ENCODE results near the gene LY6G6F. TPM values are rescaled to one million over a fixed set of nuclear protein-coding genes. Genes with fewer than 3 reads are reported as not detected.

The LY6G6F gene
- total RNA-seq, 4 donors from 2014 or later: not detected

DNA sequence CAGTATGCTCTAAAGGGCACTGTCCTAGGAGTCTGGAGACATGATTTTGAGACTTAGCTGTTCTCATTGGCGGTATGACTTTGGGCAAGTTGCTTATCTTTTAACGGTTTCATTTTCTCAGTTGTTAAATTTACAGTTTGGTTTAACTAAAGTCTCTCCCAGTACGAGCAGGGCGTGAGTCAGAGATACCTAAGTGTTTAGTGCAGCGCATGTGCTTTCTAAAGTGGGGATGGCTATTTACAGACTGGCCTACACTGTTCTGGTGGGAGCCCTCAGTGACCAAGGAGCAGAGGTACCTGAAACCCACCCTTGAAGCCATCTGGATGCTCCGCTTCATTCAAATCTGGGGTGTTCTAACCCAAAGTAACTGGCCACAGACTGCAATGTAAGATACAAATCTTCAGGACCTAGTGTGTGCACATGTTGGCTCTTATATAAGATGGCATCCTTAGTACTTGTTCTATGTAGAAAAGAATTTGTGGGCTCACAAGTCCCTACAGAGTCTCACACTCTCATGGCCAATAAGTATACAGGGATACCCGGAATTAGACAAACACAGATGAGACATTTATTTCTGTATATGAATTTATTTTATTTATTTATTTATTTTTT, 43.9 kb downstream of the LY6G6F start:
- H3K4me3 ChIP-seq: no peak overlapping the region
- H3K27me3 ChIP-seq: no peaks in the 10 kb centered on the region
- no peak for TF ChIP-seq POLR2AphosphoS5 (IDR thresholded peaks at IDR 0.05)
- no peak overlapping the region for H3K27ac ChIP-seq
- WGBS, 2 donors (ENCODE audit: low coverage in 1 of 2): 70 to 82% methylated on average over 4 to 7 of the region's 7 CpGs
- no peaks in the 10 kb centered on the region for H3K9me3 ChIP-seq
- H3K36me3 ChIP-seq: no peaks in the 10 kb centered on the region
- in situ Hi-C loops (cut with MboI; ENCODE audit: low pct_ligation_motif_present in 1 of 4, low pct_unique_long_range_greater_than_20kb in 1 of 4, low sequenced_read_pairs in 3 of 4) (no loop called here), intact Hi-C loops (cut with DNase I; ENCODE audit: low total_unique reads) (loop anchor here (1.0 kb wide), 1 partner anchor 30 kb away; no protein-coding TSS in a partner anchor)
- H3K4me1 ChIP-seq: peaks cover 0 to 5% (median 0%) of the 10 kb centered on the region in 4 donors
- no peak for DNase-seq

DNA sequence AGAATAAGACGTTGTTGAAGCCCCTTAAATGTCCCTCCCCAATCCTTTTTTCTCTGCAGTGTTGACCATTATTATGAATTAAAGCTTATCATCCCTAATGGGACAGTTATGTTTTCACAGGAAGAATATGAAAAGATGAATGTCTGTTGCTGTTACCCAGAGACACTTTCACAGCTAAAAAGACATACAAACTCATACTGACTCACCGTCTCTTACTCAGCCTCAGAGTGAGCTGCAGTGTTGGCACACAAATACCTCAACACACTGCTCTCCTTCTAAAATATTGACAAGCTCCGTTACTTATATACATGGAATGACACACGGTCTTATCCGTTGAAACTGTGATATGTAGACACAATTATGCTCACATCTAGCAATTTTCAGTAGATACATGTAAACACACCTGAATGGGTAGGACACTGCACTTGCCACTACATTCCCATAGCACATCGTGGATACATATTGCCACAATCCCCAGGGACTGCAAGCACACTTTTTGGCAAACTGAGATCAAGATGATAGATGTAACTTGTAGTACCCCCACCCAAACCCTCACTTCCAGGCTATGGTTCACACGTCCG, 46.2 kb downstream of the LY6G6F start:
- DNase-seq: no peak
- no peak overlapping the region for H3K27ac ChIP-seq
- no peaks in the 10 kb centered on the region for H3K27me3 ChIP-seq
- intact Hi-C loops (cut with DNase I; ENCODE audit: low total_unique reads) (no loop called here), in situ Hi-C loops (cut with MboI; ENCODE audit: low pct_ligation_motif_present in 1 of 4, low pct_unique_long_range_greater_than_20kb in 1 of 4, low sequenced_read_pairs in 3 of 4) (no loop called here)
- no peak for TF ChIP-seq CTCF (IDR thresholded peaks at IDR 0.05)
- TF ChIP-seq POLR2A (IDR thresholded peaks at IDR 0.05): no peak
- TF ChIP-seq EP300 (IDR thresholded peaks at IDR 0.05; ENCODE audit: low read depth): no peak
- no peak for TF ChIP-seq POLR2AphosphoS5 (IDR thresholded peaks at IDR 0.05)
- H3K36me3 ChIP-seq: no peaks in the 10 kb centered on the region
- H3K9me3 ChIP-seq: no peaks in the 10 kb centered on the region
- no peaks in the 10 kb centered on the region for H3K4me1 ChIP-seq
- 73 to 74% methylated on average over 5 to 8 of the region's 8 CpGs for WGBS, 2 donors (ENCODE audit: low coverage in 1 of 2)
- no peak overlapping the region for H3K4me3 ChIP-seq

DNA sequence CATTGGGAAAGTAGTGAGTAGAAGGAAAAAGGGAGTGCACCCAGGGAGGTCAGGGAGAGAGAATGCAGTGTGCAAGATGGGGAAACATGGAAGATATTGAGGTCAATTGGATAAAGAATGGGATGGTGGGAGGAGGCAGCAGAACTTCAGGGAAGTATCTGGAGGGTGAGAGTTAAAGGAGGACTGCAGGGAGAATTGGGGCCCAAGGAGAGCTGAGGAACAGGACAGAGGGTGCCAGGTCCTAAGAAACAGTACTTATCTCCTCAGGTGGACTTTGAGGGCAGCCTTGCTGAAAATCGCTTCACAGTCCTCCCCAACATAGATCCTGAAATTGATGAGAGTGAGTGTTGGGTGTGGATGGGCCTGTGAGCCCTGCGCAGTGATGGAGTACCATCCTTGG, 51.6 kb downstream of the LY6G6F start:
- DNase-seq: no peak
- in situ Hi-C loops (cut with MboI; ENCODE audit: low pct_ligation_motif_present in 1 of 4, low pct_unique_long_range_greater_than_20kb in 1 of 4, low sequenced_read_pairs in 3 of 4) (no loop called here), intact Hi-C loops (cut with DNase I; ENCODE audit: low total_unique reads) (no loop called here)
- H3K9me3 ChIP-seq: no peaks in the 10 kb centered on the region
- TF ChIP-seq EP300 (IDR thresholded peaks at IDR 0.05; ENCODE audit: low read depth) (no peak), POLR2AphosphoS5 (IDR thresholded peaks at IDR 0.05) (no peak), CTCF (IDR thresholded peaks at IDR 0.05) (no peak), POLR2A (IDR thresholded peaks at IDR 0.05) (no peak)
- H3K27ac ChIP-seq: no peak overlapping the region
- H3K4me1 ChIP-seq: no peaks in the 10 kb centered on the region
- H3K4me3 ChIP-seq: no peak overlapping the region
- H3K36me3 ChIP-seq: no peaks in the 10 kb centered on the region
- 90% methylated on average over 2 of the region's 2 CpGs; no CpG with 5 or more reads in 1 of the 2 donors for WGBS, 2 donors (ENCODE audit: low coverage in 1 of 2)
- H3K27me3 ChIP-seq: no peaks in the 10 kb centered on the region

Small RNA genes within 50 kb of the gene (small RNA-seq; reads per million reads assigned to genes)
- gene LY6G6D (0 reads per million in 4 donors), gene MIR4646 (0 to 0.55 (median 0.32) reads per million in 4 donors), gene RF00019 (0 reads per million in 4 donors), gene RNU6-850P (0 reads per million in 4 donors)

Other genes starting within 250 kb of the LY6G6F start
- 1 to 10 TPM; 1.4 to 9.7 (median 4.0) TPM for gene MICB, start 208.7 kb upstream of the LY6G6F start, total RNA-seq
- not detected for gene MCCD1, start 177.9 kb upstream of the LY6G6F start, total RNA-seq
- gene DDX39B, start 164.9 kb upstream of the LY6G6F start, total RNA-seq: 100 to 1,000 TPM; 147 to 519 (median 271) TPM
- under 1 TPM in 2 of 4 donors, not detected in 2; 0.82 to 0.95 TPM for gene ATP6V1G2, start 160.3 kb upstream of the LY6G6F start, total RNA-seq
- 10 to 100 TPM; 13.7 to 29.5 (median 22.9) TPM for gene NFKBIL1, start 159.3 kb upstream of the LY6G6F start, total RNA-seq
- gene LTA, start 134.6 kb upstream of the LY6G6F start, total RNA-seq: not detected
- 1 to 10 TPM in 1 of 4 donors, under 1 TPM in 1, not detected in 2; 0.41 to 1.1 TPM for gene TNF, start 131.3 kb upstream of the LY6G6F start, total RNA-seq
- 10 to 100 TPM in 1 of 4 donors, 1 to 10 TPM in 1, not detected in 2; 7.6 to 34.8 TPM for gene LTB, start 124.4 kb upstream of the LY6G6F start, total RNA-seq
- gene LST1, start 120.6 kb upstream of the LY6G6F start, total RNA-seq: 1 to 10 TPM in 3 of 4 donors, not detected in 1; 1.1 to 7.6 (median 1.9) TPM
- gene NCR3, start 113.9 kb upstream of the LY6G6F start, total RNA-seq: not detected
- gene AIF1, start 91.6 kb upstream of the LY6G6F start, total RNA-seq: 10 to 100 TPM in 2 of 4 donors, 1 to 10 TPM in 1, not detected in 1; 9.4 to 19.5 (median 17.3) TPM
- 100 to 1,000 TPM in 1 of 4 donors, 10 to 100 TPM in 3; 63.9 to 138 (median 85.8) TPM for gene PRRC2A, start 86.2 kb upstream of the LY6G6F start, total RNA-seq
- gene BAG6, start 54.2 kb upstream of the LY6G6F start, total RNA-seq: 100 to 1,000 TPM; 221 to 310 (median 231) TPM
- gene APOM, start 51.0 kb upstream of the LY6G6F start, total RNA-seq: 1 to 10 TPM in 2 of 4 donors, not detected in 2; 2.2 to 5.5 TPM
- gene C6orf47, start 46.1 kb upstream of the LY6G6F start, total RNA-seq: 10 to 100 TPM; 18.7 to 45.7 (median 25.2) TPM
- gene GPANK1, start 41.9 kb upstream of the LY6G6F start, total RNA-seq: 10 to 100 TPM in 3 of 4 donors, 1 to 10 TPM in 1; 2.4 to 32.9 (median 23.2) TPM
- 100 to 1,000 TPM; 182 to 231 (median 210) TPM for gene CSNK2B, start 40.8 kb upstream of the LY6G6F start, total RNA-seq
- gene LY6G5B, start 36.9 kb upstream of the LY6G6F start, total RNA-seq: 10 to 100 TPM in 2 of 4 donors, 1 to 10 TPM in 2; 2.4 to 21.3 (median 10.3) TPM
- 1 to 10 TPM in 1 of 4 donors, under 1 TPM in 1, not detected in 2; 0.95 to 2.2 TPM for gene LY6G5C, start 25.8 kb upstream of the LY6G6F start, total RNA-seq
- gene ABHD16A, start 3.5 kb upstream of the LY6G6F start, total RNA-seq: 10 to 100 TPM; 45.4 to 72.8 (median 67.4) TPM
- not detected for gene LY6G6D, start 8.5 kb downstream of the LY6G6F start, total RNA-seq
- not detected for gene LY6G6C, start 14.9 kb downstream of the LY6G6F start, total RNA-seq
- under 1 TPM in 1 of 4 donors, not detected in 3; 0.16 TPM for gene MPIG6B, start 16.5 kb downstream of the LY6G6F start, total RNA-seq
- 100 to 1,000 TPM in 3 of 4 donors, 10 to 100 TPM in 1; 78.3 to 148 (median 107) TPM for gene DDAH2, start 22.4 kb downstream of the LY6G6F start, total RNA-seq
- 100 to 1,000 TPM; 253 to 375 (median 362) TPM for gene CLIC1, start 29.7 kb downstream of the LY6G6F start, total RNA-seq
- 100 to 1,000 TPM in 1 of 4 donors, 10 to 100 TPM in 3; 16.5 to 159 (median 43.9) TPM for gene MSH5, start 33.1 kb downstream of the LY6G6F start, total RNA-seq
- 10 to 100 TPM in 1 of 4 donors, 1 to 10 TPM in 1, not detected in 2; 3.3 to 11.1 TPM for gene SAPCD1, start 55.8 kb downstream of the LY6G6F start, total RNA-seq
- 10 to 100 TPM in 2 of 4 donors, 1 to 10 TPM in 2; 7.6 to 22.1 (median 9.6) TPM for gene VWA7, start 70.5 kb downstream of the LY6G6F start, total RNA-seq
- 10 to 100 TPM; 18.0 to 54.7 (median 31.1) TPM for gene VARS1, start 88.9 kb downstream of the LY6G6F start, total RNA-seq
- gene LSM2, start 100.1 kb downstream of the LY6G6F start, total RNA-seq: 10 to 100 TPM; 23.5 to 43.0 (median 34.8) TPM
- under 1 TPM in 2 of 4 donors, not detected in 2; 0.64 to 0.68 TPM for gene HSPA1L, start 108.4 kb downstream of the LY6G6F start, total RNA-seq
- 100 to 1,000 TPM; 192 to 247 (median 221) TPM for gene HSPA1A, start 108.7 kb downstream of the LY6G6F start, total RNA-seq
- 100 to 1,000 TPM; 104 to 471 (median 278) TPM for gene HSPA1B, start 120.9 kb downstream of the LY6G6F start, total RNA-seq
- gene NEU1, start 156.0 kb downstream of the LY6G6F start, total RNA-seq: 10 to 100 TPM; 21.1 to 88.7 (median 65.4) TPM
- gene SLC44A4, start 172.1 kb downstream of the LY6G6F start, total RNA-seq: 100 to 1,000 TPM; 149 to 734 (median 395) TPM
- 10 to 100 TPM; 25.9 to 33.3 (median 27.9) TPM for gene EHMT2, start 190.8 kb downstream of the LY6G6F start, total RNA-seq
- gene ZBTB12, start 195.2 kb downstream of the LY6G6F start, total RNA-seq: 1 to 10 TPM in 1 of 4 donors, under 1 TPM in 3; 0.14 to 1.3 (median 0.77) TPM
- 1 to 10 TPM; 4.6 to 9.4 (median 7.5) TPM for gene C2, start 220.9 kb downstream of the LY6G6F start, total RNA-seq
- gene CFB, start 239.2 kb downstream of the LY6G6F start, total RNA-seq: 10 to 100 TPM in 3 of 4 donors, 1 to 10 TPM in 1; 9.0 to 59.7 (median 39.6) TPM

Data from transverse colon (tissue), 4 donors.